Upper lobe of left lung (tissue), 4 donors: ENCODE measurements around the gene FBXO39.

Experiments
- EP300 ChIP-seq, 4 donors: sonication (generic); formaldehyde crosslinking; IDR thresholded peaks; one replicate each; pipeline ENCODE4 v1.5.1; 2017; ENCODE audit warnings: antibody characterized with exemption in 4 of 4, control low read depth in 2 of 4
- POLR2A ChIP-seq, 4 donors: fragments of 450-650 bp; IDR thresholded peaks; one replicate each; pipeline ENCODE4 v1.5.1; 2016 to 2017; ENCODE audit warnings: antibody characterized with exemption in 4 of 4, mild to moderate bottlenecking in 2 of 4

GRCh38 chr17:6811510-6811909 lies 35.5 kb downstream of the FBXO39 start:
- TF ChIP-seq EP300 (IDR thresholded peaks at IDR 0.05), result no peak
- no peak for TF ChIP-seq POLR2A (IDR thresholded peaks at IDR 0.05)
